Osteoblast (primary cell): Measurements from ENCODE around the gene CEACAM21. TPM values are rescaled to one million over a fixed set of nuclear protein-coding genes. Genes with fewer than 3 reads are reported as not detected.

Experiments
- DNase-seq: peaks from one replicate; pipeline ENCODE4 v3.0.0; 2011; ENCODE audit warnings: low spot score, mixed read lengths; ENCODE audit not compliant: insufficient read length; ENCODE audit errors: missing footprints
- H2AFZ ChIP-seq: 2 replicates; pipeline ENCODE4 v1.6.0; 2011; ENCODE audit warnings: mild to moderate bottlenecking, low read length
- H3K27ac ChIP-seq: 2 replicates; pipeline ENCODE4 v1.5.1; 2011; ENCODE audit warnings: mild to moderate bottlenecking, low read depth, low read length, moderate library complexity
- H3K27me3 ChIP-seq: 2 replicates; pipeline ENCODE4 v1.6.0; 2012; ENCODE audit warnings: mild to moderate bottlenecking, control low read depth, inconsistent platforms, low read length, moderate library complexity; ENCODE audit not compliant: insufficient read depth
- H3K36me3 ChIP-seq: 2 replicates; pipeline ENCODE4 v1.5.1; 2011; ENCODE audit warnings: mild to moderate bottlenecking, low read length, control low read depth, moderate library complexity; ENCODE audit not compliant: insufficient read depth
- H3K4me1 ChIP-seq: 2 replicates; pipeline ENCODE4 v1.5.1; 2011; ENCODE audit warnings: mild to moderate bottlenecking, low read length, control low read depth, moderate library complexity; ENCODE audit not compliant: insufficient read depth
- H3K4me2 ChIP-seq: 2 replicates; pipeline ENCODE4 v1.6.0; 2011; ENCODE audit warnings: mild to moderate bottlenecking, low read length; ENCODE audit not compliant: insufficient read depth
- H3K4me3 ChIP-seq: fragments of 200-600 bp; sonication (generic); 3 replicates; pipeline ENCODE4 v1.5.1; 2012; ENCODE audit warnings: mild to moderate bottlenecking, low read length, inconsistent platforms; ENCODE audit not compliant: insufficient read depth
- H3K79me2 ChIP-seq: 2 replicates; pipeline ENCODE4 v1.6.0; 2012; ENCODE audit warnings: mild to moderate bottlenecking, low read length, control low read depth, inconsistent platforms; ENCODE audit not compliant: insufficient read depth
- H3K9me3 ChIP-seq: 2 replicates; pipeline ENCODE4 v1.5.1; 2011; ENCODE audit warnings: low read depth, low read length, control low read depth
- H4K20me1 ChIP-seq: 2 replicates; pipeline ENCODE4 v1.6.0; 2012; ENCODE audit warnings: mild to moderate bottlenecking, low read length, control low read depth; ENCODE audit not compliant: insufficient read depth
- total RNA-seq: library from RNA; depleted of rRNA; stranded (reverse); fragments of >200 nt; gene quantifications from 2 replicates; pipeline ENCODE4 v1.2.3, GENCODE V29; 2012
- TF ChIP-seq, protein P1 (sequence below): IDR thresholded peaks from 2 replicates; pipeline ENCODE4 v1.5.1; 2011; ENCODE audit warnings: mild to moderate bottlenecking, low read depth, low read length, moderate library complexity; ENCODE audit errors: extremely low read depth

The CEACAM21 gene
- total RNA-seq, 1 donor = not detected

DNA sequence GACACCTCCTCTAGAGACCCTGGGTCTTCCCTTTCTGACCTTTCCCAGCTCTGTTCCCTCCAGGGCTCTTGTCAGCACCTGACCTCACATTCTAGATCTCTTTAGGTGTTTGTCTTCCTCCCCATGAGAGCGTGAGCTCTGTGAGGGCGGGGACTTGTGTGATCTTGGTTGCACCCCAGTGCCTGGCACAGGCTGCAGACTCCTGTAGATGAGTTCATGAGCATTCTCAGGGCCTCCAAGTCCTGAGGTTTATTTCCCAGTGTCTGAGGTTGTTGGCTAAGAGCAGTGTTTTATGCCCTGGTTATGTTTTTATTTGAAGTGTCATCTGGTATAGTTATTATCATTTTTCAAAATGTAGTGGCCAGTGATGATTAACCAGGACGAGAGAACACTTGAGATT is 50.3 kb downstream of the CEACAM21 start:
- DNase-seq = no peak
- Histone ChIP-seq H4K20me1 (no peaks in the 10 kb centered on the region), H3K27me3 (no peaks in the 10 kb centered on the region), H3K9me3 (no peaks in the 10 kb centered on the region), H3K4me2 (no peak overlapping the region), H3K27ac (no peak overlapping the region), H3K4me3 (no peak overlapping the region), H3K36me3 (no peaks in the 10 kb centered on the region), H2AFZ (no peak overlapping the region), H3K79me2 (no peaks in the 10 kb centered on the region), H3K4me1 (no peaks in the 10 kb centered on the region)
- TF ChIP-seq, protein P1, sequence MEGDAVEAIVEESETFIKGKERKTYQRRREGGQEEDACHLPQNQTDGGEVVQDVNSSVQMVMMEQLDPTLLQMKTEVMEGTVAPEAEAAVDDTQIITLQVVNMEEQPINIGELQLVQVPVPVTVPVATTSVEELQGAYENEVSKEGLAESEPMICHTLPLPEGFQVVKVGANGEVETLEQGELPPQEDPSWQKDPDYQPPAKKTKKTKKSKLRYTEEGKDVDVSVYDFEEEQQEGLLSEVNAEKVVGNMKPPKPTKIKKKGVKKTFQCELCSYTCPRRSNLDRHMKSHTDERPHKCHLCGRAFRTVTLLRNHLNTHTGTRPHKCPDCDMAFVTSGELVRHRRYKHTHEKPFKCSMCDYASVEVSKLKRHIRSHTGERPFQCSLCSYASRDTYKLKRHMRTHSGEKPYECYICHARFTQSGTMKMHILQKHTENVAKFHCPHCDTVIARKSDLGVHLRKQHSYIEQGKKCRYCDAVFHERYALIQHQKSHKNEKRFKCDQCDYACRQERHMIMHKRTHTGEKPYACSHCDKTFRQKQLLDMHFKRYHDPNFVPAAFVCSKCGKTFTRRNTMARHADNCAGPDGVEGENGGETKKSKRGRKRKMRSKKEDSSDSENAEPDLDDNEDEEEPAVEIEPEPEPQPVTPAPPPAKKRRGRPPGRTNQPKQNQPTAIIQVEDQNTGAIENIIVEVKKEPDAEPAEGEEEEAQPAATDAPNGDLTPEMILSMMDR = no peak

DNA sequence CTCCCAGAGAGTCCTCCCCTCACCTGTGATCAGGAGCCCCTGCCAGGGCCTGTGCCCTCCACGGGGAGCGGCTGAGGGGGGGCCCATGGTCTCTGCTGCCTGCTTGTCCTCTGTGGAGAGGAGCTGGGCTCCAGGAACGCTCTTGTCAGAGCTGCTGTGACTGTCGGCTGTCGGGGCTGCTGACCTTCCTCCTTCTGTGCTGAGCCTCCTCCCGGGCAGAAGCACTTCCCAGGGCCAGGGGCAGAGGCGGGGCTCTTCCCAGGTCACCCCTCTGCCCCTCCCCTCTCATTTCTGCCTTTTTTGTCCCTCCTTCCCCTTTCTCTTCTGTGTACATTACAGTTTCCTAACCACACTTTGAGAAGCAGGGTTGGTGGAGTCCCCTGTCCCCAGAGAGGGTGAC is 50.9 kb downstream of the CEACAM21 start, which contains the start of gene CEACAM4:
Gene CEACAM4 (minus strand): TSS at position 198 of the 400 bp plus-strand sequence. CDS start 111 bp downstream, at position 87.
- DNase-seq = no peak
- Histone ChIP-seq H2AFZ (no peak within 1 kb of the TSS), H3K79me2 (no peaks in the 10 kb centered on the region), H3K4me3 (no peak within 1 kb of the TSS), H3K27ac (no peak within 1 kb of the TSS), H4K20me1 (no peaks in the 10 kb centered on the region), H3K4me1 (no peaks in the 10 kb centered on the region), H3K27me3 (no peaks in the 10 kb centered on the region), H3K36me3 (no peaks in the 10 kb centered on the region), H3K4me2 (no peak within 1 kb of the TSS), H3K9me3 (no peaks in the 10 kb centered on the region)
- TF ChIP-seq, protein P1 = no peak

DNA sequence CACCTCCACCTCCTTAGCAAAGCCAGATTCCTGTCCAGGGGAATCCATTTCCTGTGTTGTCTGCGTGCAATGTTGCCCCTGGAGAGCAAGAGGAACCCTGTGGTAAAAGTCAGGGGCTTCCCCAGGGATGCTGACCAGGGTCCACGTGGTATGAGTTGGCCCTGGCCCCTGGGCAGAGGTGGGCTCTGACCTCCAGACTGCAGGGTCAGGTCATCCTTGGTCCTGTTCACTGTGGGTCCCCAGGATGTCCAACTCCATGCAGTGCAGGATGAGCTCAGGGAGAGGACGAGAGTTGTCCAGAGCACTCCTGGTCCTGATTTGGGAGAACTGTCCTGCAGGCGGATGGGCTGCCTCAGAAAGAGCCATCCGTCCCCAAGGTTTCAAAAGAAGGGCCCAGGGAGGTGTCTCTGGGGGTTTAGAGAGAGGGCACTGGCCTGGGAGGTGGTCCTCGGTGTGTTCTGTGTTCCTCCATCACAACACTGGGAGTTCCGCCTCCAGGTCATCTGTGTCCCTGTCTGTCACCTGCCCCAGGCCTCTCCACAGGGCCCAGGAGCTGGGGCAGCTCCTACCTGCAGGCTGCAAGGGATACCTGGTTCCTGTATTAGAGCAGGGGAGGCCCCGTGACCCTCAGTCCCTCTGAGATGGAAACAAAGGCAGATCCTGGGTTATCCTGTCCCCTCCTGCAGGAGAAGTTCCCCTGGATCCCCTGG is 52.2 kb downstream of the CEACAM21 start:
- Histone ChIP-seq H3K27ac (no peak overlapping the region), H4K20me1 (no peaks in the 10 kb centered on the region), H2AFZ (no peak overlapping the region), H3K9me3 (no peaks in the 10 kb centered on the region), H3K4me2 (no peak overlapping the region), H3K79me2 (no peaks in the 10 kb centered on the region), H3K4me1 (no peaks in the 10 kb centered on the region), H3K36me3 (no peaks in the 10 kb centered on the region), H3K4me3 (no peak overlapping the region), H3K27me3 (no peaks in the 10 kb centered on the region)
- TF ChIP-seq, protein P1 = no peak
- DNase-seq = no peak

Other genes starting within 250 kb of the CEACAM21 start
- 17.4 and 21.2 TPM in 2 replicates for gene TGFB1, start 222.2 kb upstream of the CEACAM21 start, total RNA-seq
- gene B9D2, start 212.0 kb upstream of the CEACAM21 start, total RNA-seq = 5.6 and 6.5 TPM in 2 replicates
- gene TMEM91, start 199.6 kb upstream of the CEACAM21 start, total RNA-seq = 5.9 and 6.2 TPM in 2 replicates
- 13.3 and 14.5 TPM in 2 replicates for gene EXOSC5, start 178.8 kb upstream of the CEACAM21 start, total RNA-seq
- 33.9 and 37.3 TPM in 2 replicates for gene BCKDHA, start 178.3 kb upstream of the CEACAM21 start, total RNA-seq
- gene B3GNT8, start 148.8 kb upstream of the CEACAM21 start, total RNA-seq = 0.59 and 0.72 TPM in 2 replicates
- 27.4 and 30.0 TPM in 2 replicates for gene DMAC2, start 136.3 kb upstream of the CEACAM21 start, total RNA-seq
- not detected in 2 replicates for gene ERICH4, start 133.0 kb upstream of the CEACAM21 start, total RNA-seq
- gene CEACAM4, start 50.9 kb downstream of the CEACAM21 start, total RNA-seq = not detected in 2 replicates
- not detected in 2 replicates for gene CEACAM7, start 112.1 kb downstream of the CEACAM21 start, total RNA-seq
- gene CEACAM5, start 132.5 kb downstream of the CEACAM21 start, total RNA-seq = not detected in 2 replicates
- not detected in 2 replicates for gene CEACAM6, start 179.4 kb downstream of the CEACAM21 start, total RNA-seq
- not detected in 2 replicates for gene CEACAM3, start 220.4 kb downstream of the CEACAM21 start, total RNA-seq